Gastroesophageal sphincter (tissue), 4 donors: Measurements from ENCODE around the gene TAS2R16. TPM values are rescaled to one million over a fixed set of nuclear protein-coding genes. Genes with fewer than 3 reads are reported as not detected.

ENCODE experiments used
- ATAC-seq: fragments of 150-250 bp; one replicate; pipeline ENCODE4 v1.9.1; 2016; ENCODE audit warnings: mild to moderate bottlenecking, moderate library complexity
- H3K27ac ChIP-seq, 4 donors: fragments of 200-600 bp; sonication (generic) in 3 of 4; 1 replicate in 3 of 4; 2 replicates in 1 of 4; pipeline ENCODE4 v1.5.1; 2016 to 2019
- H3K27me3 ChIP-seq: fragments of 200-600 bp; sonication (generic); one replicate; pipeline ENCODE4 v1.5.1; 2019
- H3K36me3 ChIP-seq, 2 donors: fragments of 200-600 bp; sonication (generic); one replicate each; pipeline ENCODE4 v1.5.1; 2019; ENCODE audit warnings: control low read depth in 1 of 2
- H3K4me1 ChIP-seq, 3 donors: fragments of 200-600 bp; sonication (generic); 1 replicate in 2 of 3; 2 replicates in 1 of 3; pipeline ENCODE4 v1.5.1; 2016 to 2019; ENCODE audit warnings: control low read depth in 2 of 3
- H3K4me3 ChIP-seq, 2 donors: fragments of 200-600 bp; sonication (generic); one replicate each; pipeline ENCODE4 v1.5.1; 2019; ENCODE audit warnings: mild to moderate bottlenecking in 1 of 2, moderate library complexity in 1 of 2
- H3K9me3 ChIP-seq, 3 donors: fragments of 200-600 bp; sonication (generic); one replicate each; pipeline ENCODE4 v1.5.1; 2017 to 2019; ENCODE audit warnings: control low read depth in 2 of 3
- EP300 ChIP-seq: sonication (generic); formaldehyde crosslinking; IDR thresholded peaks from one replicate; pipeline ENCODE4 v1.6.1; 2017; ENCODE audit warnings: antibody characterized with exemption, mild to moderate bottlenecking
- POLR2A ChIP-seq, 2 donors: fragments of 450-650 bp; IDR thresholded peaks; one replicate each; pipeline ENCODE4 v1.6.1; 2017; ENCODE audit warnings: antibody characterized with exemption in 2 of 2, mild to moderate bottlenecking in 2 of 2, moderate library complexity in 1 of 2
- POLR2AphosphoS5 ChIP-seq: sonication (generic); formaldehyde crosslinking; IDR thresholded peaks from one replicate; pipeline ENCODE4 v1.6.1; 2017; ENCODE audit warnings: antibody characterized with exemption
- WGBS, 2 donors: methylation state at CpG; one replicate each; pipeline ENCODE4 v1.1.5; 2018; ENCODE audit warnings: low coverage in 1 of 2; 5-methylcytosine and 5-hydroxymethylcytosine counted together
- total RNA-seq, 4 donors: library from RNA; depleted of rRNA; stranded (reverse); fragments of >200 nt; gene quantifications; one replicate each; pipeline ENCODE4 v1.1.0, GENCODE V29; 2016
- TF ChIP-seq, protein P1 (sequence below), 4 experiments: fragments of 200-600 bp in 2 of 4; fragments of 450-650 bp in 2 of 4; sonication (generic) in 1 of 4; IDR thresholded peaks; one replicate each; pipeline ENCODE4 v1.5.1; 2017 to 2019; ENCODE audit warnings: antibody characterized with exemption in 4 of 4, mild to moderate bottlenecking in 2 of 4, moderate library complexity in 2 of 4

TAS2R16 gene
- total RNA-seq, 4 donors from 2014 or later = not detected

- TF ChIP-seq POLR2AphosphoS5 (no peak), EP300 (no peak), POLR2A (IDR thresholded peaks at IDR 0.05) (no peak)
- TF ChIP-seq, protein P1, sequence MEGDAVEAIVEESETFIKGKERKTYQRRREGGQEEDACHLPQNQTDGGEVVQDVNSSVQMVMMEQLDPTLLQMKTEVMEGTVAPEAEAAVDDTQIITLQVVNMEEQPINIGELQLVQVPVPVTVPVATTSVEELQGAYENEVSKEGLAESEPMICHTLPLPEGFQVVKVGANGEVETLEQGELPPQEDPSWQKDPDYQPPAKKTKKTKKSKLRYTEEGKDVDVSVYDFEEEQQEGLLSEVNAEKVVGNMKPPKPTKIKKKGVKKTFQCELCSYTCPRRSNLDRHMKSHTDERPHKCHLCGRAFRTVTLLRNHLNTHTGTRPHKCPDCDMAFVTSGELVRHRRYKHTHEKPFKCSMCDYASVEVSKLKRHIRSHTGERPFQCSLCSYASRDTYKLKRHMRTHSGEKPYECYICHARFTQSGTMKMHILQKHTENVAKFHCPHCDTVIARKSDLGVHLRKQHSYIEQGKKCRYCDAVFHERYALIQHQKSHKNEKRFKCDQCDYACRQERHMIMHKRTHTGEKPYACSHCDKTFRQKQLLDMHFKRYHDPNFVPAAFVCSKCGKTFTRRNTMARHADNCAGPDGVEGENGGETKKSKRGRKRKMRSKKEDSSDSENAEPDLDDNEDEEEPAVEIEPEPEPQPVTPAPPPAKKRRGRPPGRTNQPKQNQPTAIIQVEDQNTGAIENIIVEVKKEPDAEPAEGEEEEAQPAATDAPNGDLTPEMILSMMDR (IDR thresholded peaks at IDR 0.05) = no peak
Observed at GRCh38 chr7:123030631-123031030, 35.1 kb upstream of the TAS2R16 start.

GRCh38 chr7:123028339-123028738 is 32.8 kb upstream of the TAS2R16 start:
- Histone ChIP-seq H3K27ac (no peak overlapping the region), H3K9me3 (no peaks in the 10 kb centered on the region), H3K27me3 (no peaks in the 10 kb centered on the region), H3K36me3 (no peaks in the 10 kb centered on the region), H3K4me1 (no peaks in the 10 kb centered on the region), H3K4me3 (no peak overlapping the region)
- 66 to 83% methylated on average over 1 to 3 of the region's 3 CpGs for WGBS, 2 donors
- TF ChIP-seq EP300 (no peak), POLR2AphosphoS5 (no peak), POLR2A (IDR thresholded peaks at IDR 0.05) (no peak)
- TF ChIP-seq, protein P1 (IDR thresholded peaks at IDR 0.05) = no peak
- no peak for ATAC-seq

More at GRCh38 chr7:123030631-123031030, 35.1 kb upstream of the TAS2R16 start:
- Histone ChIP-seq H3K9me3 (no peaks in the 10 kb centered on the region), H3K4me3 (no peak overlapping the region), H3K36me3 (no peaks in the 10 kb centered on the region), H3K4me1 (no peaks in the 10 kb centered on the region), H3K27me3 (no peaks in the 10 kb centered on the region), H3K27ac (no peak overlapping the region)
- 90 to 98% methylated on average over 4 of the region's 4 CpGs for WGBS, 2 donors
- ATAC-seq = no peak

DNA sequence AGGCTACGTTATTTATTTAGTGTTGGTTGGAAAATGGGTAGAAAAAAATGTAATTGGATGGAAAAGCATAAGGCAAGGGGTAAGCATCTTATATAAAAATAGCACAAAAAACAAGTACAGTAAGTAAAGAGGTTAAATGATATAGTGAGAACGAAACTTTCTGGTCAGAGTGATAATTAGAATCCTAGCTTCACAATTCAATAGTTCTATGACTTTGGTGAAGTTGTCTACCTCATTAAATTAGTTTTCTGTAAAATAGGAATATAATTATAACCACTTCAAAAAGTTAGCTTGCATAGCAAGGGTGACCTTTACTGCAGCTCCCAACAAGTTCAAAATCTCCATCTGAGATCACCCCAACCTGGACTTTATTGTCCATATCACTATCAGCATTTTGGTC is 30.8 kb upstream of the TAS2R16 start:
- no peaks in the 10 kb centered on the region for H3K36me3 ChIP-seq
- no peaks in the 10 kb centered on the region for H3K27me3 ChIP-seq
- H3K4me1 ChIP-seq = no peaks in the 10 kb centered on the region
- no peaks in the 10 kb centered on the region for H3K9me3 ChIP-seq
- no peak for TF ChIP-seq POLR2A (IDR thresholded peaks at IDR 0.05)
- no peak for TF ChIP-seq EP300
- TF ChIP-seq POLR2AphosphoS5 = no peak
- TF ChIP-seq, protein P1 (IDR thresholded peaks at IDR 0.05) = no peak
- WGBS, 2 donors = 88 to 100% methylated on average over 2 of the region's 2 CpGs
- H3K4me3 ChIP-seq = no peak overlapping the region
- ATAC-seq = no peak
- H3K27ac ChIP-seq = no peak overlapping the region

GRCh38 chr7:123024989-123025758 is 29.7 kb upstream of the TAS2R16 start:
- TF ChIP-seq EP300 = no peak
- TF ChIP-seq, protein P1 (IDR thresholded peaks at IDR 0.05) = no peak
- TF ChIP-seq POLR2A (IDR thresholded peaks at IDR 0.05) = no peak
- no peak for TF ChIP-seq POLR2AphosphoS5
- Histone ChIP-seq H3K9me3 (no peaks in the 10 kb centered on the region), H3K4me3 (no peak overlapping the region), H3K27me3 (no peaks in the 10 kb centered on the region), H3K36me3 (no peaks in the 10 kb centered on the region), H3K27ac (peak overlapping the region in 2 of 4 donors; percentile 11 to 33), H3K4me1 (no peaks in the 10 kb centered on the region)
- ATAC-seq = peak; percentile 43
- WGBS, 2 donors = 35 to 40% methylated on average over 3 of the region's 3 CpGs

DNA sequence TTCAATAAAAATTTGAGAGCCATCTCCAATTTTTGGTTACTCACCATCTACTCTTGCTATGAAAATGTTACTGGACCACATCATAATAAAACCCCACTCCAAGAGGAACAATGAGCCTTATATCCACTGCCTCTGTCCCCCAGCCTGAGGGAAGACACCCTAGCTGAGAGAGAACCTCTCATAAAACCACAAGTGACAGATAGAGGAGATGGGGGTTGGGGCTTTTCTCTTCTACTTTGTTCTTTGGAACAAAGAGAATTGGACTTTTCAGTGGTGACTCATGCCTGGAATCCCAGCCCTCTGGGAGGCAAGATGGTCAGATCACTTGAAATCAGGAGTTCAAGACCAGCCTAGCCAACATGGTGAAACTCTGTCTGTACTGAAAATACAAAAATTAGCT is 27.6 kb upstream of the TAS2R16 start:
- TF ChIP-seq EP300 (no peak), POLR2AphosphoS5 (no peak), POLR2A (IDR thresholded peaks at IDR 0.05) (no peak)
- TF ChIP-seq, protein P1 (IDR thresholded peaks at IDR 0.05) = no peak
- H3K36me3 ChIP-seq = no peaks in the 10 kb centered on the region
- H3K4me1 ChIP-seq = no peaks in the 10 kb centered on the region
- no peak for ATAC-seq
- no peak overlapping the region for H3K27ac ChIP-seq
- H3K4me3 ChIP-seq = no peak overlapping the region
- H3K9me3 ChIP-seq = no peaks in the 10 kb centered on the region
- no peaks in the 10 kb centered on the region for H3K27me3 ChIP-seq
